GM21723 (cell line): Measurements from ENCODE around the gene TRAF5.

ENCODE experiments used
- ATAC-seq: cut with Tn5 transposase; IDR thresholded peaks from one replicate; pipeline ENCODE4 v1.9.1; 2021; ENCODE audit warnings: mild to moderate bottlenecking, moderate library complexity; ENCODE audit not compliant: unreplicated experiment

Gene TRAF5

DNA sequence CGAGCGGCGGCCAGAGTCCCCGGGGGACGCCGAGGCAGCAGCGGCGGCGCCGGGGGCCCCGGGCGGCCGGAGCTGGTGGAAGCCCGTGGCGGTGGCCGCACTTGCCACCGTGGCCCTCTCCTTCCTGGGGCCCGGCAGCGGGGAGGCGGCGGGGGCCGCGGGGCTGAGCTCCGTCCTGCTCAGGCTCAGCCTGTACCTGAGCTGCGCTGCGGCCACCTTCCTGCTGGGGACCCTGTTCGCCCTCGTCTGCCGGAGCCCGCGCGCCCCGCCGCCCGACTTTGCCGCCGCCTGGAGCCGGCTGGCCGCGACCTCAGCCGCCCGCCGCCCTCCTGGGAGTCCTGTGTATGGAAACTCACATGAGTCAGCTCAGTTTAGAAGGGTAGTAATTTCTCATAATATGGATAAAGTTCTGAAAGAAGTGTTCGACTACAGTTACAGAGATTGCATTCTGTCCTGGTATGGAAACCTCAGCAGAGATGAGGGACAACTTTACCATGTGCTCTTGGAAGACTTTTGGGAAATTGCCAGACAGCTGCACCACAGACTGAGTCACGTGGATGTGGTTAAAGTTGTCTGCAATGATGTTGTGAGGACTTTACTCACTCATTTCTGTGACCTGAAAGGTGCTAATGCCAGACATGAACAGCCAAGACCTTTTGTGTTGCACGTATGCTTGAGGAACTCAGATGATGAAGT lies 90.1 kb downstream of the TRAF5 start:
- ATAC-seq, result peak; percentile 74

DNA sequence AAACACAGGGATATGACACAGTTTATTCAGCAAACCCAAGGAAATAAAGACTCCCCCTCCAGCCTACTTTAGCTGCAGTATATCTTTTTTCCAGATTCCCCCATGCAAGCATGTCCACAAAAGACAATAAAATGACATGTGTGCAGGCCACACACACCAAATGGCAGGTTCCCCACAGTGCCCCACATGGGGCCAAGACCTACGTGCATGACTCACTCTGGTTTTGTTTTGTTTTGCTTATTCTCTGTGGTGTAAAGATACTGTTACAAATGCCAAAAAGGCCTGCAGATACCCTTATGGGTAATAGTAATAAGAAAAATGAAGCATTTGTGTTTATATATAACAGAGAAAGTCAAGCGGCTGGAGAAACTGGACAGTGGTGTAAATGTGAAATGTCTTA lies 93.8 kb downstream of the TRAF5 start:
- ATAC-seq, result no peak

DNA sequence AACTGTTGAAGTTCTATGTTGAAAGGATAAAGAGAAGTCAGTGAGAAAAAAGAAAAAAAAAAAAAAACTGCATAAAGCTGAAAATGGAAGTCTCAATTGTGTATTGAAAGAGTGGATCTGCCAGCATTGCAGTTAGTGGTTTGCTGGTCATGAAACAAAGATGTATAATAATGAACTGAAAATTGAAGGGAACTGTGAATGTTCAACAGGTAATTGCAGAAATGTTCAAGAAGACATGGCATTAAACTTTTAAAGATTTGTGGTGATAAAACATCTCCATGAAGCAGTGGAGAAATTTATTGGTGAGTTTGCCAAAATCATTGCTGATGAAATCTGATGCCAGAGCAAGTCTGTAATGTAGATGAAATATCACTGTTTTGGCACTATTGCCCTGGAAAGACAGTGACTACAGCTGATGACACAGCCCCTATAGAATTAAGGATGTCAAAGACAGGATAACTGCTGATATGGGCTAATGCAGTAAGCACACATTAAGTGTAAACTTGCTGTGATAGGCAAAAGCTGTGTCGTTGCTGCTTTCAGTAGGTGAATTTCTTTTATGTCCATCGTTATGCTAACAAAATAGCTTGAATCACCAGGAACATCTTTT lies 94.3 kb downstream of the TRAF5 start:
- ATAC-seq, result no peak

DNA sequence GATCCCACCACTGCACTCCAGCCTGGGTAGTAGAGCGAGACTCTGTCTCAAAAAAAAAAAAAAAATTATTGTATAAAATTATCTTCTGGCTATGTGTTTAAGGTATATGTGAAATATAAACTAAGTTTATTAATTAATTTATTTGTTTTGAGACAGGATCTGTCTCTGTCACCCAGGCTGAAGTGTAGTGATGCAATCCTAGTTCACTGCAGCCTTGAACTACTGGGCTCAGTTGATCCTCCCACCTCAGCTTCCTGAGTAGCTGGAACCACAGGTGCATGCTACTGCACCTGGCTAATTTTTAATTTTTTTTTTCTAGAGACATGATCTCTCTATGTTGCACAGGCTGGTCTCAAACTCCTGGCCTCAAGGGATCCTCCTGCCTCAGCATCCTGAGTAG lies 97.4 kb downstream of the TRAF5 start:
- no peak for ATAC-seq
